Lower leg skin (tissue), 3 donors: ENCODE results near the gene TPO.

Source experiments
- CTCF ChIP-seq, 3 donors: fragments of 450-650 bp; IDR thresholded peaks; one replicate each; pipeline ENCODE4 v1.5.1; 2016; ENCODE audit warnings: antibody characterized with exemption in 3 of 3, mild to moderate bottlenecking in 3 of 3, moderate library complexity in 2 of 3
- POLR2A ChIP-seq, 2 donors: fragments of 450-650 bp; IDR thresholded peaks; one replicate each; pipeline ENCODE4 v1.6.1; 2016 to 2017; ENCODE audit warnings: antibody characterized with exemption in 2 of 2, mild to moderate bottlenecking in 1 of 2, moderate library complexity in 1 of 2

GRCh38 chr2:1478311-1479305, 65.3 kb downstream of the TPO start:
- TF ChIP-seq CTCF (IDR thresholded peaks at IDR 0.05) (no peak), POLR2A (IDR thresholded peaks at IDR 0.05) (no peak)
